ENCODE measurements around the gene FYB1.

FYB1 gene

GRCh38 chr5:39159811-39160490 lies 59.4 kb downstream of the FYB1 start:
- peak overlapping the region in 2 of 11 experiments; percentile 57 to 81; a peak in 4 of 22 replicates for H3K4me2 ChIP-seq
- TF ChIP-seq Cebpa-rat (IDR thresholded peaks at IDR 0.05) = no peak
- H3K4me1 ChIP-seq = peaks cover 6 to 75% (median 11%) of the 10 kb centered on the region in 10 experiments; a peak in 17 of 20 replicates
- H4K20me1 ChIP-seq = peaks cover 0 to 100% (median 0%) of the 10 kb centered on the region in 11 experiments; a peak in 4 of 22 replicates
- H3K27me3 ChIP-seq = no peaks in the 10 kb centered on the region
- H3K9me3 ChIP-seq (replicated peaks in 1 of 11) = no peaks in the 10 kb centered on the region
- H3K27ac ChIP-seq = 0 out of 22 replicates have a peak overlapping the region, but pooled peaks of 1 of the 11 experiments have one; percentile 11
- peaks cover 0 to 38% (median 0%) of the 10 kb centered on the region in 11 experiments; a peak in 2 of 22 replicates for H3K36me3 ChIP-seq
- H3K9ac ChIP-seq = no peak overlapping the region
- H3K4me3 ChIP-seq = no peak overlapping the region

GRCh38 chr5:39158786-39159185 lies 60.6 kb downstream of the FYB1 start:
- Histone ChIP-seq H3K9me3 (replicated peaks in 1 of 11) (no peaks in the 10 kb centered on the region), H3K9ac (no peak overlapping the region), H3K36me3 (peaks cover 0 to 37% (median 0%) of the 10 kb centered on the region in 11 experiments; a peak in 3 of 22 replicates), H3K4me1 (peaks cover 0 to 65% (median under 1%) of the 10 kb centered on the region in 10 experiments; a peak in 11 of 20 replicates), H3K4me3 (no peak overlapping the region), H3K4me2 (peak overlapping the region in 3 of 11 experiments; percentile 43 to 81 (median 57); a peak in 6 of 22 replicates), H4K20me1 (peaks cover 0 to 100% (median 0%) of the 10 kb centered on the region in 11 experiments; a peak in 4 of 22 replicates), H3K27ac (peak overlapping the region in 1 of 11 experiments; percentile 13; a peak in 2 of 22 replicates), H3K27me3 (no peaks in the 10 kb centered on the region)
- no peak for TF ChIP-seq Cebpa-rat (IDR thresholded peaks at IDR 0.05)

DNA sequence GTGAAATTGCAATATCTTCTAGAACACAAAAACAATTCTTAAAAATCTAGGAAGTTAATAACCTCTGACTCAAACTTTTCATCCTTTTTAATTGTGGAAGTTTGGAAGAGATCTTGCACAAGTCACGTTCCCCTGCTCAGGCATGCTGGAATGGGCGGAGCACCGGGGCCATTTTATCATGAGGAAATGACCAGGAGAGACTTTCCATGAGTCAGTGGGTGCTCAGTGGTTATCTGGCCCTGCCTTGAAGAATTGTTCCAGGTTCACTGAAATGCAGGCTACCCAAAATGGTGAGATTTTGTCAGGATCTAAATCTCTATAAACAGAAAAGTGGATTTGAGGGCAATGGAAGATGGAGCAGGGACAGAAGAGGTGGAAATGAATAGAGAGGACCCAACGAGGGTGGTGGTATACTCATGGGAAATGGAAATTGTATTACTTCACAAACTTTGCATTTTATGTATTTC lies 61.2 kb downstream of the FYB1 start:
- TF ChIP-seq Cebpa-rat (IDR thresholded peaks at IDR 0.05) = no peak
- Histone ChIP-seq H3K9ac (no peak overlapping the region), H3K27ac (peak overlapping the region in 2 of 11 experiments; percentile 10 to 13; a peak in 2 of 22 replicates)

DNA sequence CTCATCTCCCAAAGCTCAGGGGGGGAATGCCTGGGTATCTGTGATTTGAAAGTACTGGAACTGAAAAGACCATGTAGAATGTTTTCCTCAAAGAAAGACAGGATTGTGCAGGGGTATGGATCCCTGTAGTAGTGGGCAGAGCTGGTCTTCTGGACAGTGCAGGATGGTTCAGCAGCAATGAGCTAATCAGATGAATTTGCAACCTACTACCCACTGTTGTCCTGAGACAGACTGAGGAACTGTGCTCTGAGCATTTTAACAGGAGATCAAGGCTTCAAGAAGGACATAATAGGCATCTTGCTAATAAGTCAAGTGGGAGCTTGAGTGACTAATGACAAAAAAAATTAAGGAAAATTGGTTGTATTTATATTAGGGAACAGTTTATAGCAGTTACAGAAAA lies 61.7 kb downstream of the FYB1 start:
- peak overlapping the region in 3 of 11 experiments; percentile 43 to 81 (median 57); a peak in 5 of 22 replicates for H3K4me2 ChIP-seq
- TF ChIP-seq Cebpa-rat (IDR thresholded peaks at IDR 0.05) = no peak
- H3K9me3 ChIP-seq (replicated peaks in 1 of 11) = no peaks in the 10 kb centered on the region
- H3K4me1 ChIP-seq = peaks cover 0 to 73% (median 0%) of the 10 kb centered on the region in 10 experiments; a peak in 6 of 20 replicates
- H3K27ac ChIP-seq = 0 out of 22 replicates have a peak overlapping the region, but pooled peaks of 1 of the 11 experiments have one; percentile 10
- H3K36me3 ChIP-seq = peaks cover 0 to 48% (median 0%) of the 10 kb centered on the region in 11 experiments; a peak in 6 of 22 replicates
- no peak overlapping the region for H3K9ac ChIP-seq
- H3K27me3 ChIP-seq = no peaks in the 10 kb centered on the region
- no peak overlapping the region for H3K4me3 ChIP-seq
- H4K20me1 ChIP-seq = peaks cover 0 to 100% (median 0%) of the 10 kb centered on the region in 11 experiments; a peak in 4 of 22 replicates

More for the DNA sequence above, 61.2 kb downstream of the FYB1 start:
- Histone ChIP-seq H3K36me3 (peaks cover 0 to 43% (median 0%) of the 10 kb centered on the region in 11 experiments; a peak in 6 of 22 replicates), H3K4me3 (no peak overlapping the region), H3K4me2 (peak overlapping the region in 3 of 11 experiments; percentile 43 to 81 (median 57); a peak in 6 of 22 replicates), H3K27me3 (no peaks in the 10 kb centered on the region), H3K4me1 (peaks cover 0 to 69% (median 0%) of the 10 kb centered on the region in 10 experiments; a peak in 6 of 20 replicates), H4K20me1 (peaks cover 0 to 100% (median 0%) of the 10 kb centered on the region in 11 experiments; a peak in 4 of 22 replicates), H3K9me3 (replicated peaks in 1 of 11) (no peaks in the 10 kb centered on the region)

DNA sequence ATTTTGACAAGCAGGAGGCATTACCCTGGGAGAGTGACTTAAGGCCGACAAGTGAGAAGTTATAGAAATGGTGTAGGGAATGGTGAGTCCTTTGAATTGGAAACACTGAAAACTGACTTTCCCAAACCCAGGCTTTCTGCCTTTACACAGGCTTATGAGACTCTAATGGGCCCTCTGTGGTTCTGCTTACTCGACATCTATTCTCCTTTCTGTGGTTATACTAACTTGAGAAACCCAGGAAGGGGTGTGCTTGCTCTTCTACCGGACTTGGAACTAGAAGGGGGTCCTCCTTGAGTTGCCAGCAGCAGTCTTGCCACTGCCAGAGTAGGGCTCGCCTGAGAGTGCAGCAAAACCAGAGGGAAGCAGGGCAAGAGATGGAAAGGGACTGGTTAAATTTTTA lies 63.3 kb downstream of the FYB1 start:
- Histone ChIP-seq H3K4me3 (no peak overlapping the region), H3K27ac (peak overlapping the region in 1 of 11 experiments; percentile 25; a peak in 1 of 22 replicates), H3K36me3 (peaks cover 0 to 51% (median 0%) of the 10 kb centered on the region in 11 experiments; a peak in 6 of 22 replicates), H3K9me3 (replicated peaks in 1 of 11) (no peaks in the 10 kb centered on the region), H3K9ac (0 out of 22 replicates have a peak overlapping the region, but pooled peaks of 1 of the 11 experiments have one; percentile 9), H3K27me3 (no peaks in the 10 kb centered on the region), H3K4me1 (peaks cover 0 to 82% (median 11%) of the 10 kb centered on the region in 10 experiments; a peak in 15 of 20 replicates), H4K20me1 (peaks cover 0 to 99% (median 0%) of the 10 kb centered on the region in 11 experiments; a peak in 4 of 22 replicates), H3K4me2 (peak overlapping the region in 3 of 11 experiments; percentile 16 to 52 (median 36); a peak in 3 of 22 replicates)
- no peak for TF ChIP-seq Cebpa-rat (IDR thresholded peaks at IDR 0.05)

DNA sequence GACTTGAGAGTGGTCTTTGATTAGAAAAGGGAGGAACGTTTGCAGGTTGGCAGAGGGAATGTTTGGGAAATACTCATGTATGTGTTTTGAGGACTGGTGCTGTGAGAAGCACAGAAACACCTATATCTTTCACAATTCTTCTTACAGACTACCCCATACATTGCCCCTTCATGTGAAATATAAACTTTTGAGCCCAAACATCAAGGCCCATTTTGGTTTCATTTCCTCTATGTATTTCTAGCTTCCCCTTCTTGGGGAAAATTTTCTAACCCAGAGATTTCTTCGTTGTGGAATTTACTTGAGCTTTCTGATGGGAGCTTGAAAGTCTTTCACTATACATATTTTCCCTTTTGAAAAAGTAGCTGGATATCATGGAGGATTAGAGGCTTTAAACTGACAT lies 67.6 kb downstream of the FYB1 start:
- Histone ChIP-seq H3K36me3 (peaks cover 0 to 76% (median 0%) of the 10 kb centered on the region in 11 experiments; a peak in 6 of 22 replicates), H3K27me3 (no peaks in the 10 kb centered on the region), H3K27ac (peak overlapping the region in 6 of 11 experiments; percentile 21 to 71 (median 36); a peak in 10 of 22 replicates), H3K4me1 (peaks cover 0 to 71% (median 30%) of the 10 kb centered on the region in 10 experiments; a peak in 15 of 20 replicates), H3K9me3 (replicated peaks in 1 of 11) (no peaks in the 10 kb centered on the region), H4K20me1 (peaks cover 0 to 95% (median 0%) of the 10 kb centered on the region in 11 experiments; a peak in 4 of 22 replicates), H3K9ac (peak overlapping the region in 1 of 11 experiments; percentile 32; a peak in 1 of 22 replicates), H3K4me2 (peak overlapping the region in 8 of 11 experiments; percentile 14 to 75 (median 44); a peak in 15 of 22 replicates), H3K4me3 (no peak overlapping the region)
- TF ChIP-seq Cebpa-rat (IDR thresholded peaks at IDR 0.05) = peak in 1 of 11 experiments; percentile 55; a peak in 1 of 22 replicates

- peak overlapping the region in 5 of 11 experiments; percentile 39 to 81 (median 65); a peak in 9 of 22 replicates for H3K4me2 ChIP-seq
These were observed 69.4 kb downstream of the FYB1 start for GRCh38 chr5:39149966-39150365.

GRCh38 chr5:39148983-39149534 lies 70.3 kb downstream of the FYB1 start:
- Histone ChIP-seq H3K4me3 (no peak overlapping the region), H3K27me3 (no peaks in the 10 kb centered on the region), H3K9me3 (replicated peaks in 1 of 11) (no peaks in the 10 kb centered on the region), H3K9ac (no peak overlapping the region), H4K20me1 (peaks cover 0 to 95% (median 0%) of the 10 kb centered on the region in 11 experiments; a peak in 3 of 22 replicates), H3K4me1 (peaks cover 0 to 68% (median 30%) of the 10 kb centered on the region in 10 experiments; a peak in 15 of 20 replicates), H3K36me3 (peaks cover 0 to 83% (median 0%) of the 10 kb centered on the region in 11 experiments; a peak in 6 of 22 replicates), H3K4me2 (peak overlapping the region in 7 of 11 experiments; percentile 35 to 82 (median 65); a peak in 12 of 22 replicates), H3K27ac (peak overlapping the region in 7 of 11 experiments; percentile 3 to 75 (median 49); a peak in 11 of 22 replicates)
- TF ChIP-seq Cebpa-rat (IDR thresholded peaks at IDR 0.05) = no peak

More at GRCh38 chr5:39149966-39150365, 69.4 kb downstream of the FYB1 start:
- no peak for TF ChIP-seq Cebpa-rat (IDR thresholded peaks at IDR 0.05)
- H3K4me3 ChIP-seq = no peak overlapping the region
- H3K9ac ChIP-seq = no peak overlapping the region
- H3K27me3 ChIP-seq = no peaks in the 10 kb centered on the region
- H3K27ac ChIP-seq = peak overlapping the region in 6 of 11 experiments; percentile 3 to 75 (median 50); a peak in 8 of 22 replicates
- H3K36me3 ChIP-seq = peaks cover 0 to 82% (median 0%) of the 10 kb centered on the region in 11 experiments; a peak in 6 of 22 replicates
- peaks cover 0 to 95% (median 0%) of the 10 kb centered on the region in 11 experiments; a peak in 3 of 22 replicates for H4K20me1 ChIP-seq
- no peaks in the 10 kb centered on the region for H3K9me3 ChIP-seq (replicated peaks in 1 of 11)
- H3K4me1 ChIP-seq = peaks cover 0 to 68% (median 30%) of the 10 kb centered on the region in 10 experiments; a peak in 15 of 20 replicates

Data from BLaER1 treated with 17β-estradiol and CSF1 and Interleukin-3, amounts not matched to agents 10 nM and 100 nM (cell line).